ENCODE data around the gene ZMIZ1. TPM values are rescaled to one million over a fixed set of nuclear protein-coding genes. Genes with fewer than 3 reads are reported as not detected.

The ZMIZ1 gene
- total RNA-seq, 1 donor from 2014 or later = 85.2 TPM

DNA sequence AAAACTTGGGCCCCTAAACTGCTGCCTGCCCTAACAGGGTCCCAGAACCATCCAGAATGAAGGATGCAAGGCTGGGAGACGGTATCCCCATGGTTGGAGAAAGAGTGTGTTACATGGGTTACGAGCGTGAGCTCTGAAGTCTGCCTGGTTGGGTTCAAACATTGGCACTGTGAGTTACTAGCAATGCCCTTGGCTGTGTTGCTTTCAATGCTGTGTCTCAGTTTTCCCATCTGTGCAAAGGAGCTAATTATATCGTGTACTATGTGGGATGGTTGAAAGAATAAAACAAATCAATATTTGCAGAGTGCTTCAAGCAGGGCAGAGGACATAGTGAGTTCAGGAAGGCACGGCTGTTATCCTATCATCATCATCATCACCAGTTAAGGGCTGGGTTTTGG, 114.7 kb downstream of the ZMIZ1 start:
- H3K27me3 Mint-ChIP-seq = no peaks in the 10 kb centered on the region
- no peak overlapping the region for H3K4me3 Mint-ChIP-seq (ENCODE audit: low read depth)
- H3K36me3 Mint-ChIP-seq (ENCODE audit: insufficient read depth) = no peaks in the 10 kb centered on the region
- DNase-seq (ENCODE audit: low spot score, unreplicated experiment) = no peak
- H3K9me3 Mint-ChIP-seq (ENCODE audit: low read depth) = no peaks in the 10 kb centered on the region
- peaks cover 47% of the 10 kb centered on the region for H3K4me1 Mint-ChIP-seq (ENCODE audit: low read depth)
- no peak overlapping the region for H3K27ac Mint-ChIP-seq
- TF ChIP-seq CTCF (IDR thresholded peaks at IDR 0.05; ENCODE audit: unreplicated experiment) = no peak

DNA sequence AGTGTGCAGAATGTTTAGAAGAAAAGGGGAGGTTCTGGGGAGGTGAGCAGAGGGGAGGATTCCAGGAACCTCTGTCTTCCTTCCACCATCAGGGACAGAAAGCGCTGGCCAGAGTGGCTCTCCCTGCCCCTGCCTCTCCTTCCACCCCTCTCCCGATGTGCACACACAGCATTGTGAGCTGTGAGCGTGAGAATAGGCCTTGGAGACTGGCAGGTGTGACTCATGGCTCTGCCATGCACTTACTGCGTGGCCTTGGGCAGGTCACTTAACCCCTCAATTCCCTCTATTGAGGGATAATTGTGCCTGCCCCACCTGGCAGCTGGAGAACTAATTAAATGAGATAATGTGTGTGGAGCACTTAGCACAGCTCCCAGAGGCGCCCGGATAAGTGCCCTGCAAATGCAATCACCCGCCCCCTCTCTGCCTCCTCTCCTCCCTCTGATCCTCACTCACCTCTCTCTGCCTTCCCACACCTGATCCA, 115.4 kb downstream of the ZMIZ1 start:
- Mint-ChIP-seq H3K4me3 (ENCODE audit: low read depth) (no peak overlapping the region), H3K4me1 (ENCODE audit: low read depth) (peaks cover 44% of the 10 kb centered on the region), H3K9me3 (ENCODE audit: low read depth) (no peaks in the 10 kb centered on the region), H3K36me3 (ENCODE audit: insufficient read depth) (no peaks in the 10 kb centered on the region), H3K27me3 (no peaks in the 10 kb centered on the region), H3K27ac (peak overlapping the region; percentile 62)
- no peak for DNase-seq (ENCODE audit: low spot score, unreplicated experiment)
- TF ChIP-seq CTCF (IDR thresholded peaks at IDR 0.05; ENCODE audit: unreplicated experiment) = no peak

GRCh38 chr10:79184657-79185056, 115.9 kb downstream of the ZMIZ1 start:
- no peaks in the 10 kb centered on the region for H3K9me3 Mint-ChIP-seq (ENCODE audit: low read depth)
- no peak overlapping the region for H3K4me3 Mint-ChIP-seq (ENCODE audit: low read depth)
- TF ChIP-seq CTCF (IDR thresholded peaks at IDR 0.05; ENCODE audit: unreplicated experiment) = no peak
- H3K27ac Mint-ChIP-seq = peak overlapping the region; percentile 59
- no peaks in the 10 kb centered on the region for H3K36me3 Mint-ChIP-seq (ENCODE audit: insufficient read depth)
- no peak for DNase-seq (ENCODE audit: low spot score, unreplicated experiment)
- peaks cover 40% of the 10 kb centered on the region for H3K4me1 Mint-ChIP-seq (ENCODE audit: low read depth)
- no peaks in the 10 kb centered on the region for H3K27me3 Mint-ChIP-seq

GRCh38 chr10:79185067-79185774, 116.5 kb downstream of the ZMIZ1 start:
- peaks cover 40% of the 10 kb centered on the region for H3K4me1 Mint-ChIP-seq (ENCODE audit: low read depth)
- H3K27ac Mint-ChIP-seq = peak overlapping the region; percentile 42
- no peak overlapping the region for H3K4me3 Mint-ChIP-seq (ENCODE audit: low read depth)
- H3K36me3 Mint-ChIP-seq (ENCODE audit: insufficient read depth) = no peaks in the 10 kb centered on the region
- no peaks in the 10 kb centered on the region for H3K9me3 Mint-ChIP-seq (ENCODE audit: low read depth)
- H3K27me3 Mint-ChIP-seq = no peaks in the 10 kb centered on the region
- no peak for DNase-seq (ENCODE audit: low spot score, unreplicated experiment)
- no peak for TF ChIP-seq CTCF (IDR thresholded peaks at IDR 0.05; ENCODE audit: unreplicated experiment)

DNA sequence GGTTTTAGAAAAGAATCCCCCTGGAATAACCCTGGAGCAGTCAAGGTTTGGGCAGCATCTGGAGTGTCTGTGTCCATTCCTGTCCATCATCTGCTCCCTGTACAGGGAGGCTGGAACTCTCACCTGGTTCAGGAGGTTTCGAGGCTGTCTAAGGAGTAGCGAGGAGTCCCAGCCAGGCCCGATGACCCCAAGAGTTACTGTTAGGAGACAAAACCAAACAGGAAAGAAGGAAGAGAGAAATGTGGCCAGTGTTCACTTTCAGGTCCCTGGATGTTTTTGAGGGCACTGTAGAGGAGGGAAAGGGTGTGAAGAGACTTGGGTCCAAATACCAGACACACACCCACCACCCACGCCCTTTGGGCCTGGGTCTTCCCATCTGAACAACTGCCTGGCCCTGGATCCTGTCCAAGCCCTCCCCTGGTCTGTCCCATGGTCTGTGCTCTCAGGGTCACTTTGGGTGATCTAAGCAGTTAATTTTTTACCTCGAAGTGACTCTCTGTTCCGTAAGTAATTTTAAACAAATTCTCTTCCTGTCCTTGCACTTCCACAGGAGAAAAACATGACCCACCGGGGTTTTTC, 117.1 kb downstream of the ZMIZ1 start:
- Mint-ChIP-seq H3K4me1 (ENCODE audit: low read depth) (peaks cover 40% of the 10 kb centered on the region), H3K36me3 (ENCODE audit: insufficient read depth) (no peaks in the 10 kb centered on the region), H3K4me3 (ENCODE audit: low read depth) (no peak overlapping the region), H3K9me3 (ENCODE audit: low read depth) (no peaks in the 10 kb centered on the region), H3K27me3 (no peaks in the 10 kb centered on the region), H3K27ac (peak overlapping the region; percentile 42)
- no peak for TF ChIP-seq CTCF (IDR thresholded peaks at IDR 0.05; ENCODE audit: unreplicated experiment)
- no peak for DNase-seq (ENCODE audit: low spot score, unreplicated experiment)
